Measurements from ENCODE around the gene MRPL19.

The MRPL19 gene

DNA sequence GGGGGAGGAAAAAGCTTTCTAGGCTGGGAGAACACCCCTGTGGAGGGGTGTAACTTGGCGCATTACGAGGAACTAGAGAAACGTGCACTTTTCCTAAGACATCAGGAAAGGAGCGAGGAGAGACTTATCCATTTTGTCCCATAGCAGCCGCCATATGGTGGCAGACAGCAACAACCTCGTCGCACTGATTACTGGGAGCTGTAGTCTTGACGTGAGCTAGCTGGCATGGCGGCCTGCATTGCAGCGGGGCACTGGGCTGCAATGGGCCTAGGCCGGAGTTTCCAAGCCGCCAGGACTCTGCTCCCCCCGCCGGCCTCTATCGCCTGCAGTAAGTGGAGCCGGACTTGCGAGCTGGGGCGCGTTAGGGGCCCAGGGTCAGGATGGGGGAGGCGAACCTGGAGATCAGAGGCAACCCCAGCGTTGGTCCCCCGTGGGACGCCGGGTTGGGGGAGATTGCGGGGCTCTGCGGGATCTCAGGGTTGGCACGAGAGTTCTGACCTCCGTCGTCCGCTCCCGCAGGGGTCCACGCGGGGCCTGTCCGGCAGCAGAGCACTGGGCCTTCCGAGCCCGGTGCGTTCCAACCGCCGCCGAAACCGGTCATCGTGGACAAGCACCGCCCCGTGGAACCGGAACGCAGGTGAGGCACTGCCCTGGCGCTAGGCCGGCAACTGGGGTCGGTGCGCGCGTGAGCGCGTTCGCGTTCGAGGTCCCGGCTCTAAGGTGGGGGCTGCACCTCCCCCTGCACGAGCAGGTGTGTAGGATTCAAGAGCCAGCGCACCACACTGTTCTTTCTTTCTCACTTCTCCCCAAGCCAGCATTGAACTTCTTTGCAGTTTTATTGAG, at the start of gene MRPL19:
Gene MRPL19 (plus strand): TSS at position 201 of the 843 bp plus-strand sequence. CDS start 25 bp downstream, at position 226.
- no peak for FAIRE-seq

DNA sequence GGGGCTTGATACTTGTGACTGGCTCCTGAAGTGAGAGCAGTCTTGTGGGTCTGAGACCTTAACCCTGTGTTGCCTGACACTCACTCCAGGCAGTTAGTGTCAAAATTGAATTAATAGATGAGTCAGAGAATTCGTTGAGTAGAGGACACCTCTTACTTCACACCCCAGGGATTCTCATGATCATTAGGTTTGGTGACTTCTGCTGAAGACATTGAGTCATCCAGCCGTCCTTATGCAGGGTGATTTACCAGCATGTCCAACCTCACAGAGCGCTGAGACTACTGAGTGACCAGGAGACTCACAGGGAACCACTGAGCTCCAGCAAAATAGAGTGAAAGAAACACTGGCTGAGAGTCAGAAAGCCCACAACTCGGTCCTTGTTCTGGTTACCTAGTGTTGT, 49.8 kb upstream of the MRPL19 start:
- no peak for FAIRE-seq

DNA sequence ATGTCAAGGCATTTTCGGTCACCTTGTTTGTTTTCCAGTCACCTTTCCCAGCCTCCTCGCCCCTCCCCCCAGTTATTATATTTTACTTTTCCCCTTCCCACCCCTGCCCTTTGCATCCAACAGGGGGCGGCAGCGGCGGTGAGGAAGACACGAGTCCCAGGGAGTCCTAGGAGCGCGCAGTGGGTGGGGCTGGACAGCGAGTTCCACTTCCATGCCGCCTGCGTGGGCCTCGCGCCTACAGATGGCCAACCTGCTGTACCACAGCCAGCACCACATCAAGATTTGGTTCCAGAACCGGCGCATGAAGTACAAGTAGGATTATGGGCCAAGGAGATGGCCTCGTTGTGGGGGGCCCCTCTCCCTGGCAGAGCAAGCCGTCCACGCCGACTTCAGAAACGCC, 48.6 kb upstream of the MRPL19 start:
- no peak for FAIRE-seq

DNA sequence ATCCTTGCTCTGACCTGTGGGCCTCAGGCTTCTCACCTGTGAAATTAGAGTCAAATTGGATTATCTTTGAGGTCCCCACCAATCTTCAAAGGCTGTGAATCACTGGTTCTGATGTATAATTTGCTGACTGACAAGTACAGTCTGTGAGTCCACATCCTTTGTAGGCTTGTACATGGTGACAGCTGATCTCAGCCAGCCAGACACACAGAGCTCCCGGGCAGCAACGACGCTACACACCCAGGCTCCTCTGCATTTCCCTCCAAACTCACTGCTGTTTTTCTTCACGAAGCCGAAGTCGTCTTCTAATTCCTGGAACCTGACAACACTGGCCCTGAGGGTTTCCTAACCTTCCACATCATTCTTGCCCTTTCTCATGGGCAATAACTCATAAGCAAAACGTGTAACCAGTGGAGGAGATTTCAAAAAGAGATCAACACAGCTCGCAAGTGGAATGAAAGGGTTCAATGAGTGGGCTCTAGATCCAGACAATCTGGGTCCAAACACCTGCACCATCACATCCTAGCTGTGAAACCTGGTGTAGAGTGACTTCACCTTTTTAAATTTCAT, 47.9 kb upstream of the MRPL19 start:
- no peak for FAIRE-seq

DNA sequence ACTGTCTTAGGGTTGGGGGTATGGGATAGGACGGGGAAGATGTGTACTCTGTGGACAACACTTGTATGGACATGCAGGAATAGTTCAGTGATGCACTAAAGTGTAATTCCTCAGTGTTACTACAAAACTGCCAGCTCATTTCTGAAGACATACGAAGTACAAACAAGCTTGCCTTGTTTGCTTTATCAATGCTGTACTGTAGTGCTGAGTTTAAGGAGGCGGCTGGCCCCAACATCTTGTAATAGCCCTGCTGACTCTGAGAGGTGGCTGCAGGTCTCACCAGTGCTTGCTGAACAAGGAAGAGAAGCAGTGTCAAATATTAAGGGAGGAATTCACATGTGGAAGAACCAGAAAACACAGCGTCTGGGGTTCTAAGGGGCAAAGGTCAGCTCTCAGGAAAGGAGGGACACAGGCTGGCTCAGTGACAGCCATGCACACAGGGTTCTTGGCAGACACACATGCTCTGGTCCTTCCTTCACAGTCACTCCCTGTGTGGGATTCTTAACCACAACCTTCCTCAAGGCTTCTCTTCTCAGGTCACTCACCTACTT, 46.0 kb upstream of the MRPL19 start:
- no peak for FAIRE-seq

DNA sequence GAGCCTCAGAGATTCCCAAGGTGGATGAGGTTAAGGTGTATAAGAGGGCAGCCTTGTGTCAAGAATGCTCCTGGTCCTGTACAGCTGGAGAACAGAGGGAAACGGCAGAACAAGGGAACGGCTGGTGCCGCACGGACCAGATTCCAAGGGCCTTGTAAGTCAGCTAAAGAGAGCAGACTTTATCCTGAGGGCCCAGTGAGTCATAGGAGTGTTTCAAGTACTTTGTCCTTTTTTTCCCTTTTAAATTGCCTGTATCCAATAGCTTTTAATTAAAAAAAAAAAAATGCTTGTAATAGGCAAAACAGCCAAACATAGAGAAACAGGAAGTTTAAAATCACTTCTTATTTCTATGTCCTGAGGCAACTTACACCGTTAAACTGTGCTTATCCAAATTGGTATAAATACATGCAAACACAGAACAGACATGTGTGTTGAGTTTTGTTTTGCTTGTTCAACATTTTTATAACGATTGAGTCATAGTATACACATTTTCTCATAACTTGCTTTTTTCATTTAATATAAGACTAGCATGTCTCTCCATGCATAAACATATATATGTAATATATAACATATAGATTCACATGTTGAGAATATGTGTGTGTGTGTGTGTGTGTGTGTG, 43.8 kb upstream of the MRPL19 start:
- no peak for FAIRE-seq

DNA sequence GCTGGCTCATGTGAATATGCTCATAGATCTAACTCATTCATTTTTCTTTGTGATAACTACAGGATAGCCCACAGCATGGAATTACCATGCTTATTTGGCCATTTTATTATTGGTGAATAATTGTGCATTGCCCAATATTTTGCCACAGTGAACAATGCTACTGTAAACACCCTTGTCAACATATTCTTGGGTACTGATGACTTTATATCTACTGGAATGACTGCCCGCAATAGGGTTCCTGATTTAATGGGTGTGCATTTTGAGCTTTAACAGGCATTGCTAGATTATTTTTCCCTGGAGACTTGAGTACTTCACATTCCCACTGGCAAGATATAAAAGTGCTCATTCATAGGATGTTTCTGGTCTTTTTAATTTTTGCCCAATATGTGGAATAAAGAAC, 43.1 kb upstream of the MRPL19 start:
- no peak for FAIRE-seq

DNA sequence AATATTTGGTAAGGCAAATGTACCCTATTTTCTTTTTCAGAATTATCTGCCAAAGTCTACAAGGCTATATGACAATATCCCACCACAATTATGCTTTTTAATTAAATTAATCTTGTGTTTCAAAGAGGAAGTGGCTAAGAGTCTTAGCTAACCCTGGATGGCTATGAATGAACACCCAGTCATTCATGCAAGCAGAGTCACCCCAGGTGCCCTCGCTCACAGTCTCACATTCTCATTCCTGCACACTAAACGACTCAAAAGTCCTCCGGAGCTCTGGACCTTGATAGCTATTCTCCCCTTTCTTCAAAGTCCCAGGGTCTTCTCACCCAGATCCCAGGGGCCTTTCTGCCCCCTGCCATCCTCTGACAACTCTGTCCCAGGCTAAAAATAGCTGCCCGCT, 42.1 kb upstream of the MRPL19 start:
- FAIRE-seq, result no peak

DNA sequence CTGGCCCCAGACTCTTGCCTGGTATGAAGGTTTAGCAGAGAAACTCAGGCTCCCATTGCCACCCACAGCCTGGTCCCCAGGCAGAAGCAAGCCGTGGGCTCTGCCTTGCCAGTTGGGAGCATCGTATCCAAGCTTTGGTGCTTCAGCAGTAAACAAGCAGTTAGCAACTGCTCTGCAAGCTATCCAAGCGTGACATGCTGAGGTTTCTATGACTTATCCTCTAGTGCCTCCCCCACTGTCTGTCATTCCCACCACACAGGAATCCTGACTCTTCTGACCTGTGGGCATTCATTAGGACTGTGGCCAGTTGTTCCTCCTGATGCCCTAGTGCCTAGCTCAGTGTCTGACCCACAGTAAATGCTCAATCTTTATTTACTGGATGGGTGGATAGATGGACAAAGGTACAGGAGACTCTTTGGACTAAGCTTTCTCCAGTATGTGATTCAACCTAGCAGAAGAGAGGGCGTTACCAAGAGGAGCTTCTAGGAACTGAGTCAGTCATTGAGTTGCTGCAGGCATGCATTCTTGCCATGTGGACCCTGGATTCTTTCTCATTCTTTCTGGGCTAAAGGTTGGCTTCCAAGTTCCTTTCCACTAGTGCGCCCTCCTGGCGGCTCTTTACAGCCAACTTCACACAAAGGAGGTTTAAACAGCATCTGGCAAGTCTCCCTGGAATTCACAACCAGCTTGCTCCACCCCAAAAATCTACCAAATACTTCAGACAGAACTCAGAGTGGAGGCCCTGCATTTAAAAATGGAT, 40.6 kb upstream of the MRPL19 start:
- FAIRE-seq, result no peak

DNA sequence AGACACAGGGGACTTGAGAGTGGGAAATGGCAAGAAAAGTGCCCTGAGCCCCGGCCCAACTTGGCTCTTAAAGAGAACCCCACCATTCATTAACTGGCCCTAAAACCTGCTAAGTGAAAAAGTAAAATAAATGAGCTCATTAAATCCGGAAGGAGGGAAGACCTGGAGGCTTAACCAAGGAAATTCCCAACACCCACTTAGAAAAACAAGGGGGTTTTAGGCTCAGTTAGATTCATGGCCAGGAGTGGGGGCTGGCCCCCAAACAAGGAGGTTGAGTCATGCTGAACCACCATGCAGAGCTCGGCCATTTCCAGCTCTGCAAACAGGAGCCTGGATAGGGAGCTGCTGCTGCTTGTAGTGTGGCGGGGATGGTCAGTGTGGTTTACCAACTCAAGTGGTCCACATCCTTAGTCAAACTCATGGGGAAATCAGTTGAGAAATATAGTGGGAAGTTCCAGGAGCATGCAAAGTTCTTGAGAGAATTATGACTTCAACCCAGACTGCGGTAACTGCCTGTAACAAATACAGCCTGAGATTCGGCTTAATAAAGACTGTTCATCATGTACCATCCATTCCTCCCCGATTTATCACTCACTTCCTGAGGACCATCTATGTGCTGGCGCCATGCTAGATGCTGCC, 39.7 kb upstream of the MRPL19 start:
- FAIRE-seq, result no peak

DNA sequence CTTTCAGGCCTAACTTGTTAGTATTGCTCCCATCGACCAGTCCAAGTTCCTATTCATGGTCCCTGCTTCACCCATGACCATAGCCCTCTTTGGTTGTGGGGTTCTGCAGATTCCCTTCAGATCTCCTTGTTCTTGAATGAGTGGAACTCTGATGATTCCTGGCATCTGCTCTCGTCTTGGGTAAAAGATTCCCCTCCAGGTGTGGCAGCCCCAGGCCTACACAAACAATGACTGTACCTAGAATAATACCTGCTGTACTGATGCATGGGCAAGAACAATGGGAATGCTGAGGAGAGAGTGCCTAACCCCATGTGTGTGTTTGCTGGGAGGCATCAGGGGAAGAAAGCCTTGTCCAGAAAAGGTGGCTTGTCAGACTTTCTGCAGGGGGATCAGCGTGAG, 39.2 kb upstream of the MRPL19 start:
- no peak for FAIRE-seq

DNA sequence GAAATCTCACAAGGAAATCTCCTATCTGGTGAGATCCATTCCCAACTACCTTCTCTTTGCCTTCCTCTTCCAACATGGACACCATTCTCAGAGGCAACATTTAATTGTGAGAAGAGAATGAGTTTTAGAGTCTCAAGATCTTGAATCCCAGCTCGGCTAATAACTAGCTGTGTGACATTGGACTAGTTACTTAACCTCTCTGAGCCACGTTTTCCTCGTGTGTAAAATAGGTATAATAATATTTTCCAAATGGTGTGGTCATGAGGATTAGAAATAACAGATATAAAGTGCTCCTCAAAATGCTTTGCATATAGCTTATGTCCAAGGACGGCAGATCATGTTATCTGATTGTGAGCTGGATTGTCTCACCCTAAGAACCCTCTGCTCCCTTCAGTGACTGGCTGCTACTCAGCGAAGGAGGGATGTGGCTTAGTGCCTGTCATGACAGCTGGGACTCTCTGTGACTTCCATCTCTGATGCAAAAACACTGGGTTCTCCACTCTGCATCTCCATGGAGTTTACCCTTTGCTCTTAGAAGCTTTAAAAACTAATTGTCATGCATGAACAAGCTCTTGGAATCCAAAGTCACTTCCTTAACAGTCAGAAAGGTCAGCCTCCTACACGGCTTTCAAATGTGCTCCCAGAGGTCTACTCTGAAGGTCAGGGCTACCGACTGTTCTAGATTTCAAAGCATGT, 38.4 kb upstream of the MRPL19 start:
- FAIRE-seq, result no peak

DNA sequence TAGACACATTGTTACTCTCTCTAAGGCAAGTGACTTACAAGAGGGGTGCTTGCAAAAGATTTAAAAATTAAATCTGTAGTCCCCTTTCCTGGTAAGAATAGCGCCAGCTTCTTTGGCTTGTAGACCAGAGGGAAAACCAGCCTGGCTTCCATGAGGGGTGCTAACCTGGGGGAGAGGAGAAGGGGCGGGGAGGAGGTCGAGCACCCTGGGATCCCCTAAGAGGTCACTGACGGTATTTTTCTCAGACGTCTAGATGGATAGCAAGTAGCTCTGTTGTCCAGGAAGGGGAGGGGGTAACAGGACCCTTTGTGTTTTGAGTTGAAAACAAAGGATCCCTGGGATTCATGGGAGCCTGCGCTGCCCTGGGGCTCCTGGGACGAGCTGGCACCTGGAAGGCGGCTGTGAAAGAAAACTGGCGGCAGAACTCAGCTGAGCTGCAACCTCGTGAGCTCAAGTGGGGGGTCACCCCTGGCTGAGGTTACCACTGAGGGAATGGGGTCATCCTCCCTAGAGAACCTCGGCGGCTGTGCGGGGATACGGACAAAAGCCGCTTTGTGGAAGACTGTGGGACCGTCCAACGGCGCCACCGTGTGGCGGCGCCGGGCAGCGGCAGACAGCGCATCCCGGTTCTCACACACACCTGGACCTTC, 37.8 kb upstream of the MRPL19 start:
- no peak for FAIRE-seq

DNA sequence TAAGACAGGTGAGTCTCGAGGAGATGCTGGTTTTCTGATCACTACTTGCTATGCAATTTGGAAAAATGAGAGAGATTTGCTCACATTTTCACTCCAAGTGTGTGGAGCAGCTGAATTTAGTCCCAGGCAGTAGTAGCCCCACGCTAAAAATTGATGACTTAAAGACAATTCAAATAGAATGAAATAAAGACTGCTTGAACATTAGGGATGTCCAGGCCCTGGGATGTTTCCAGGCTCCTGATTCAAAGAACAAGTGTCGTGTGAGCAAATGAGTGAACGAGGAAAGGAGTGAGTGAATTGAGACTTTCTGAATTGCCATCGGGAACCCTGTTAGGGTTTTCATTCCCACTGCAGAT, 37.3 kb upstream of the MRPL19 start:
- FAIRE-seq, result no peak

DNA sequence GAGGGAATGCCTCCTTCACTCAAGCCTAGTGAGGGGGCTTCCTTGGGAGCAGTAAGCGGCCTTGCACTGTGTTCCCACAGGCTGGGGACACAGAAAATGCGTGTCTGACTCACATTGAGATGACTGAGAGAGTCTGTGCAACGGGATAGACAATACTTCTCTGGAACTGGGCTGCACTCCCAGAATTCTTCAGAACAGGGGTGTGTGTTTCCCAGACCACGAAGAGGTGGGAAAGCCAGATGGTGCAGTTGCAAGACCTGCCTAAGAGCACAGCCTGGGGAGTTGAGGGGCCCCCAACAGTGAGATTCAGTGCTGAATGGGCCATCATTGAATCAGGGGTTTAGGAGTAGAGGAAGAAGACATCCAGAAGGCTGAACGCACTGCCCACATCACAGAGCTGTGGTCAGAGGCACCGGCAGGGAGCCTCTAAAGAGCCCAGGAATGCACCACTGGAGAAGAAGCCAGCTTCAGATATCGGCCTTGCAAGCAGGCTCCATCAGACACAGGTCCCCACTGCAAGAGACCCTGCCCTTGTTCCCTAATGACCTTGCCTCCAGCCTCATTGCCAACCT, 36.6 kb upstream of the MRPL19 start:
- no peak for FAIRE-seq

DNA sequence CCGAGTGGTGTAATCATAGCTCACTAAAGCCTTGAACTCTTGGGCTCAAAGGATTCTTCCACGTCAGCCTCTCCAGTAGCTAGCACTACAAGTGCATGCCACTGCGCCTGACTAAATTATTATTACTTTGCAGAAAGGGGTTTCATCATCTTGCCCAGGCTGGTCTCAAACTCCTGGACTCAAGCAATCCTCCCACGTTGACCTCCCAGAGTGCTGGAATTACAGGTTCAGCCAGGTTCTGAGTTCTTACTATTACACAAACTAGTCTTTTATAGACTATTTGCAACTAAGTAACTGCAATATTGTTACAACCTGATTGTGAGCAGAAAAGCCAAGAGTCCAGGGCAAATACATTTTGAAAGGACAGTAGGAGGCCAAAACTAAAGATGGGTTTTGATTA, 35.9 kb upstream of the MRPL19 start:
- no peak for FAIRE-seq

DNA sequence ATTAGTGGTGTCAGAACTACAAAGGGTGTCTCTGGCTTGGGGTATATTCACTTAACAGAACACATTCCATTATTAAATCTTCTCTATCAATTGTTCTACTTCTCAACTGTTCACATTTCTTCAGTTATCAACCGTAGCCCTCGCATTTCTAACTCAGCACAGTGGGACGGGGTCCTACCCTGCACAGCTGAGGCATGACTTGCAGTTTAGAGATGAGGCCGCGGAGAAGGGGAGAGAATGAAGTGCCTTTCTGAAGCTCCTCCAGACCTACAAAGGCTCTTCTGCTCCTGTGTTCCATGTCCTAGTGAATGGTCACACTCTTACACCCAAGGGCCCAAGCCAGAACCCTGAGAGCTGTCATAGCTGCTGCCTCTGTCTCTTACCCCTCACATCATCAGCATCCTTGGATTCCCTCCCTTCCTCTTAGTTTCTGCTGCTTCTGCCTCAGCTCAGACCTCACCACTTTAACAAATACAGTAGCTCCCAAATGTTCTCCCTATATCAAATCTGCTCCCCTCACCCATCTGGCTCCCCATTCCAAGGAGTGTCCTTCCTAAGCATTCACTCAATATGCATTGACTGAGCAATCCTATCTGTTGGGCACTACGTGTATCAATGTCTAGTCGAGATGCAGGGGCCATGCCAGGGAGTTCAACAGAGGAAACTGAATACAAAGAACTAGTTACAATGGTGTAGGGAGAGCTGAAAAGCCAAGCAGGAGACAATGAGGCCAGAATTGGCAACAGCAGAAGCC, 34.3 kb upstream of the MRPL19 start:
- no peak for FAIRE-seq

DNA sequence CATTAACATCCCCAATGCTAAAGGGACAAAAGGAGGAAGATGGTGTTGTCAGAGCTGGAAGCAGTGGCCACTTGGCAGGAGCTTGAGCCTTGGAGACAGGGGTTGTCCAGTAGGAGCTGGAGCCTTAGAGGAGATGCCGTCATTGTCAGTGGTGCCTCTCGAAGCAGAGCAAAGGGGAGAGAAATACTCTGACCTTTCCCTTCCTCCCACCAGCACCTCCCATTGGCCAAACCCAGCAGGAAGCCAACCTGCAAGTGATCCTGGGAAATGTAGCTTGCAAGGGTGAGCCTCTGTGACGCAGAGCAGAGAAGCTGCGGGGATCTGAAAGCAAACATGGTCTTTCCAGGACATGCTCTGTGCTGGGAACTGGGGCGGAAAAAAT, 33.7 kb upstream of the MRPL19 start:
- FAIRE-seq, result no peak

DNA sequence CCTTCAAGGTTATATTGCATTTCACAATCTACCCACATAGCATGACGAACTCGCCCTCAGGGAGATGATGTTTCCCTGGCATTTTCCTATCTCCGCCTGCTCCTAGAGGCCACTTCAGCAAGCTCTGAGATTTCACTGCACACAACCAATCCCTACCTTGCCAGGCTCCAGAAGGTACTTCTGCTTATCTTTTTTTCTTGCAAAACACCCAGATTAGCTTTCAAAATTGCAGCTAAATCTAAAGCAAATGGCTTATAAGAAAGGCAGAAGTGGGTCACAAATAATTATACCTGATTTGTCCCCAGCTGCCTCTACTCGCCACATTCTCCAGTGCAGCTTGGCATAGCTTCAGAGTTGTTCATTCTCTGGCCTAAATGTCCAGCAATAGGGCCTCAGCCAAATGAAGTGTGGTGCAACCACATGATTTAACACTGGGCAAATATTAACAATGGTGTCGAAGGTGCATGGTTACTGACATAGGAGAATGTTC, 32.4 kb upstream of the MRPL19 start:
- no peak for FAIRE-seq

DNA sequence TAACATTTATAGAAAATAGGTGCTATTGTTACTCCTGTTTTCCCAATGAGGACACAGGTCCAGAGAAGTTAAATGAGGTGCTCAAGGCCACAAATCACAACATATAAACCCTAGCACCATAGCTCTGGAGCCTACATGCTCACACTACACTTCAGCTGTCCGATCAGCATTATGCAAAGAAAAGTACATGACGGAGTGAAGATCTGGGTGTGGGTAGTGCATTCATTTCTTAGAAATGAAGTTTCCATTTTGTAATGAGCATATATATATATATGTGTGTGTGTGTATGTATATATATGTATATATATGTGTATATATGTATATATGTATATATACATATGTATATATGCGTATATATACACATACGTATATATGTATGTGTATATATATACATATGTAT, 30.2 kb upstream of the MRPL19 start:
- FAIRE-seq, result no peak

Measured in A204.1 (cell line).